HG03521 (cell line): ENCODE measurements around the gene PPBP.
"Not testable (repeated sequence)": the region's sequence is repeated elsewhere in the genome, so short reads cannot be mapped to it uniquely, and the experiment has no call there.

Experiments
- ATAC-seq: cut with Tn5 transposase; IDR thresholded peaks from one replicate; pipeline ENCODE4 v1.9.1; 2021; ENCODE audit warnings: mild to moderate bottlenecking, moderate library complexity; ENCODE audit not compliant: unreplicated experiment

PPBP gene

GRCh38 chr4:73952352-73952751 lies 35.6 kb downstream of the PPBP start:
- ATAC-seq, result no peak

DNA sequence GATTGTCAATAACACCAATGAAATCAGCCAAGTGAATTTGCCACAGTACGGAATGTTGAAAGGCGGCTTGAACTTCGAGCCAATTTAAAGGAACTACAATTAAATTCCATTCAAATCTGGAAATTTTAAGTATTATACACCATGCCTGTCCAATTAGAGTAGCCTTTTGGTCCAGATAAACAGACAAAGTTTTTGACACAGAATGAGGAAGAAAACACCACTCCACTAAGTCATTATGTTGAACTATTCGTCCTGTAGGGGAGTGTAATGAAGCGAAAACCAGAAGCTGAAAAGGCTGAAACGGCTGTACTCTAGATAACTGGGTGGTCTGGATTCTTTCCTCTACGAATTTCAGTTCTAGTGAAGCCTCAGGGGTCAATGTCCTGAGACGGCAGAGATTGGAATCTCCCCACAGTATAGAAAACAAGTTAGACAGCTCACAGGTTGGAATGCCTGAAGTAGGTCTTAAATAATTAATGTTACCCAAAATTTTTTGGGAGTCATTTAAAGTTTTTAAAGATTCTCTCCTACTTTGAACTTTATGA lies 37.5 kb downstream of the PPBP start:
- ATAC-seq, result not testable (repeated sequence)

GRCh38 chr4:73948990-73949706 lies 38.8 kb downstream of the PPBP start:
- no peak for ATAC-seq

- no peak for ATAC-seq
These were observed 39.7 kb downstream of the PPBP start for GRCh38 chr4:73948291-73948690.

DNA sequence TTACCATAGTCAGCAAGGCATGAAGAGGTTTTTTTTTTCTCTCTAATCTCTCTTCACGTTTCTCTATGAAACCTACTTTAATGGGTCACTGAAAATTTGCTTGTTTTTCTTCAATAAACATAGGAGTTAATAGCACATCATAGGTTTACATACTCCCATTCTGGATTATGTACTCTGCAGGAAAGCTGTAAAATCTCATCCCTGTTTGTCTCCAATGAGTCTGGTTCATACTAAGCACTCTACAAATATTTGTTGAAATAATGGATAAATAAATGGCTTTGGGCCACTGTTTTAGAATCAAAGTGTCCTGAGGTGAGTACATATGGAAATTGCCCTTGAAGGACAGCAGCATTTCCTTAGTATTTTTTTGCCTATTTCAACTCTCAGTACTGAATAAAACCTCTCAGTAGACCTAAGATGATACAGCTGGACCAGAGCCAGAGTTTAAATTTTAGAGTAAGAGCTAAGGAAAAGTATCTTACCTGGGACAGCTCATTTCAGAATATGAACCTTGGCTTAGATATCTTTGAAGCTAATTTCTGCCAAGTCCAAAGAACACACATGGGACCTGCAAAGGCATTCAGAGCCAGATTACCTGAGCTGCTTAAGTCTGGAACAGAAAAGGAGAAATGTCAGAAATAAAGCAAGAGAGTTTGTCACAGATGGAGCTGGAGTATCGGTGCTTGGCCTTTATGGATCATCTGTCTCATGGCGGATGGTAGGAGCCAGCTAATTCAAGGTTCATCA lies 40.6 kb downstream of the PPBP start:
- ATAC-seq, result no peak

DNA sequence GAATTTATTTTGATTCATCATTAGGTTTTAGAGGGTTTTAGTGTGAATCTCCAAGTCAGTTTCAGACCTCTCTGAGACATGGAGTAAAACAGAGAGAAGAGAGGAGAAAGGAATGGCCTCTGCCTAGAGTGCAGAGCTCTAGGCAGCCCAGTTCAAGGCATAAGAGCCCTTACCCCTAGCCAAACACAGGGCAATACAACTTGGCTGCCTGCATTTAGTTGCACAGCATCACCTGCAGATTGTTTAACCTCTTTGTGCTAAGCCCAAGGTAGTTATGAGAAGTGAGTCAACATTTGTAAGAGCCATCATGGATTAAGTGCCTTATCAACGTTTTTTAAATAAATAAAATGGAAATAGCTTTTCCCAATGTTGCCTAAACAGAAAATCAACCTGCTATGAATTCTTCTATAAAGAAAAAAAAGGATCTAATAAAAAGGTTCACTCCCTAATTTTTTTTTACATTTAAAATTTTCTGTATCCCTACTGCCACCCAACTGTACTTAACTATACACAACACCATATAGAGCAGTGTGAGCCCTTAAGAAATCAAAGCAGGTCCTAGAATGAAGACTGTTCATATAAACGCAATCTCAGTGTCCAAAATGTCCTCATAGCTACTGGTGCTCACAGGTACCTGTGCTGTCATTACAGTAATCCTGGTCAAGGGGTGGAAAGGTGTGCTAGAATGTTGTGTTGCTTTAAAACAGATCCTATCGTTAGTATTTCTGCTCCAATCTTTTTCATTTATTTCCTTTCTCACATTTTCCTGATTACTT lies 42.1 kb downstream of the PPBP start:
- ATAC-seq, result no peak

GRCh38 chr4:73945140-73945539 lies 42.9 kb downstream of the PPBP start:
- no peak for ATAC-seq

DNA sequence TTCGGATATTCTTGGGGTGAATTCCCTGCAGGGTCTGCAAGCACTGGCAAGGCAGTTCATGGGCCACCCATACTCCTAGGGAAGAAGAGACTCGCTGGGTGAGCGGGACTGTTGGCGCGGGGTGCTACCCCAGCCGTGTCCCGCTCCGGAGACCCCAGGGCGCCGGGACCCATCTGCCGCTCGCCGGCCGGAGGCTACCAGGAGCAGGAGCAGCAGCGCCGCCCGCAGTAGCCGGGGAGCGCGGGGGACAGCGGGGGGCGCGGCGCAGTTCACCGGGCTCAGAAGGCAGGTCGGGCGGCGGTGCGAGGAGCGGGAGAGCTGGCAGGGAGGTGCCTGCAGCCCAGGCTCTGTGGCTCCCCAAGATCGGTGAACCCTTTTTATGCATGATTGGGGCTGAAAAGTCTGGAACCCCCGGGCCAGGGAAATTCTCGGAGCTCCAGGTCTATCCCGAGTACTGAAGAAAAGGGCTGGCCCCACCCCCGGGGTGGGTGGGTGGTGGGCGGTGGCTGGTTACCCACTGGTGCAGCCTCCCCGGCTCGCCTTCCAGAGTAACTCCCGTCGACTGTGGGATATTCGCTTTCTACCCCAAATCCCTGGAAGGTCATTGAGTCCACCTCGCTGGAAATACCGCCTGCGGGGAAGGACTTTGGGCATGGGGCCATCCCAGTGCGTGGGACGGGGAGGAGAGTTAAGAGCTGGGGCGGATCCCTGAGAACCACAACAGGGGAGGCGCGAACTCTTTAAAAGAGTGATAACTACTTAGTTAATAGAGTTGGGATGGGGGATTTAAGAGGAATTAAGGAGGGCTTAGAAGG lies 43.7 kb downstream of the PPBP start:
- no peak for ATAC-seq

DNA sequence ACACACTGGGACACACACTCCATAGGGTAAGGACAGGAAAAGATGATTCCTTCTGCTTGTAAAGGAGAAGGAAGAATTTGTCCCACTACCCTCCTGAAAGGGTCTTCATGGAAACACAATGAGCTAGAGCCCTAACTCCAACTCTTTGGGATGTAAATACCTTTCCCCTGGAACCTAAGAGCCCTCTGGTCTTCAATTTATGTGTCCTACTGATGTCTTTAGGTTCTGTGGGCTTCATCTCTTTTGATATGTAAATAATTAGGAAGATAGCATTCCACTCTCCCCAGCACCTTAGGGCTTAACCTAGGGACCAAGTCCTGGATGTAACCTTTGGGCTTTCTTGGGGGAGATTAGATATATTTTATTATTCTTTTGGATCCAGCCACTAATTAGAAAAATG lies 44.4 kb downstream of the PPBP start:
- no peak for ATAC-seq

GRCh38 chr4:73936969-73937368 lies 51.0 kb downstream of the PPBP start:
- no peak for ATAC-seq
